HG02943 (cell line): Measurements from ENCODE around the gene KY.

Experiments
- ATAC-seq: cut with Tn5 transposase; IDR thresholded peaks from one replicate; pipeline ENCODE4 v1.9.1; 2021; ENCODE audit warnings: mild to moderate bottlenecking, low read depth, moderate library complexity; ENCODE audit not compliant: unreplicated experiment

Gene KY

DNA sequence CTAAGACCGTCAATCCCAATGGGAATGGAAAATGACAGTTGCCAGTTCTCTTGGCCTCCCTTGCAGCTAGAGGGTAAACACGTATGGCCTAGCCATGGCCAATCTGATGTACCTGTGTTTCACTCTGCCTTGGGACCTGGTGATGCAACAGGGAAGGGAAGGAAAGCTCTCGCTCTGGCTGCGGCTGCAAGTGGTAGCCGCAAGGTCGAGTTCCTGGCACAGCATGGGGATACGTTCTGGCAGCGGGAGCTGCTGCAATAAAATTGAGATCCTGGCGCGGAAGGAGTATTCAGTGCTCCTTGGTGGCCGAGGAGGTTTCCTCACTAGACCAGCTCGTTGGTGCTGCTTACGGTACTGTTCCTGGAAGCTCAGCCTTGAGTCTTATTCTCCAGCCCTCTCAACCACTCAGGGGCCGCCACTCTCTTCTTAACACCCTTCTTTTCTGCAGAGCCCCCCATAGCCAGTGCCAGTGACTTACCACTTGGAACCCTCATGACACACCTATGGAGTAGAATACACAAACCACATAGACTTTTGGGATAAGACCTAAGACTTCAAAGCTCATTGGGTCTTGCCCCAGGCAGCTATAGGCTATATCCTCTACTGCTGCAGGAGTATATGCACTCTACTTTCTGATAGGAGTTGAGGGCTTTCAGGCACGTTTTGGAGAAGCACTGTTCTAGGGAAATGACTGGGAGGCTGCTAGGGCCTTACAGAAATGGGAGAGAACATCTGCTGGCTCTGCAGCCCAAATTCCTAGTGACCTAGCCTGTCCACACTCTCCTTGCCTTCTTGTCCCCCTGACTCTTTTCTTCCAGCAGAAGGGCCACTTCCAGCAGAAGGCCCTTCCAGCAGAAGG, 2.7 kb downstream of the KY start:
- no peak for ATAC-seq

DNA sequence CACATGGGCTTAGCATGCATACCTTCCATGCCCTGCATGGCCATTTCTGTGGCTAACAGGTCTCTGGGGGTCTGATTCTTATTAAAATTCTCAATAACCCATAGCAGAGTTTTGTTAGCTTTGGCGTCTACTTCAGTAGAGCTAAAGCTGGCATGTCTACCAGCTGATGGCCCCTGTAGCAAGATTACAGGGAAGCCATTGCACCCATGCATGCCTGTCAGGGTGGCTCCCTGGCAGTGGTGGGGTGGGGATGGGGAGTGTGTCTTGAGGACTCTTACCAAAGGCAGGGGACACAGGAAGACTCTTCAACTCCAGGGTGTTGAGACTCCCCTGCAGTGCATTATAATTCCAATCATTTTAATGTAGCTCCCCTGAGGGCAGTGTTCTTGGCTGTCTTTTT, 4.7 kb downstream of the KY start:
- no peak for ATAC-seq

DNA sequence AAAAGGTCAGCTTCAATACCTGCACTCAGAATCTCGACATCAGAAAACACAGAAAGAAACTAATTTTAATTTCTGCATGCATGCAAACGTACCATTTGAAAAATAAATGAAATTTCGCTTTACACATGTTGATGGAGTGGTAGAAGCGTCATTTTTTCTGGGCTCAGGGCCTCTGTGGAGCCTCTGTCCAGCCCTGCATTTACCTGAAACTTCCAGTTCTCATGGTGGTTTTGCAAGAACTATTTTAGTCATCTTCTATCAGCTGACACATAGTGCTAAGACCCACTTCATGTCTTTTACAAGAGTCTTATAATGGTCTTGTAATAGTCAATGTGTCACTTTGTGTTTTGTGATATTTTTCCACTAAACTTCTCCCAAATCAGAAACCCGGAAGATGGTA, 5.3 kb downstream of the KY start:
- no peak for ATAC-seq

DNA sequence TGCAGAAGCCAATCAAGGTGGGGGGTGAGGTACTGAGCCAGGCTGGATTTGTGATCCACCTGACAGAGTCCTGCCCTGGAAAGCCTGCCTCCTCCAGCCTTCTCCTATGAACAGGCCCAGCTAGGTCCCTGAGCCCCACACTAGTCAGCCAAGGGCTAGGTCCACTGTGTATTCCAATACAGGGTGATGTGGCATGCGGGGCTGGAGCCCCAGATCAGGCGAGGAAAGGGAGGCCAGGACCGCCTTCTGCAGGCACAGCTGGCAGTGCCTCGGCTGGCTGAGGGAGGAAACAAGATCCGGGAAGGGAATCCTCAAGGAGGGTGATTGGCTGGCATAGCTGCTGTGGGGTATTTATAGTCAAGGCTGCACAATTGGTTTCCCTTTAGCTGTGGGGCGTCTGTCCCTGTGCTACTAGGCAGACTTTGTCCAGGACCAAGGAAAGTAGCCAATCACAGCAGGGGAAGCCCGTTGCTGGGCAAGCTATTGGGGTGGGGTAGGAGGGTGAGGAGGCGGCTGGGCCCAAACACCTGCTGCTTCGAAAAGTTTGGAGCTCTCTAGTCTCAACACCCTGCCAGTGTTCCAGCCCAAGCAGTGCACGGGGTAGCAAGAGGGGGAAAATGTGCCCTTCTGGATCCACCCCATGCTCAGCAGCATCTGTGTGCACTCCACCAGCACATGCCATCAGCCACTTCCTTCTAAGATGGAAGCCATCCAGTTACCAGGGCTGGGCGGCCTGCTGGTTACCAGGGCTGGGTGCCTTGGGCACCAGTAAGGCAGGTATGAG, 5.9 kb downstream of the KY start:
- ATAC-seq, result no peak

DNA sequence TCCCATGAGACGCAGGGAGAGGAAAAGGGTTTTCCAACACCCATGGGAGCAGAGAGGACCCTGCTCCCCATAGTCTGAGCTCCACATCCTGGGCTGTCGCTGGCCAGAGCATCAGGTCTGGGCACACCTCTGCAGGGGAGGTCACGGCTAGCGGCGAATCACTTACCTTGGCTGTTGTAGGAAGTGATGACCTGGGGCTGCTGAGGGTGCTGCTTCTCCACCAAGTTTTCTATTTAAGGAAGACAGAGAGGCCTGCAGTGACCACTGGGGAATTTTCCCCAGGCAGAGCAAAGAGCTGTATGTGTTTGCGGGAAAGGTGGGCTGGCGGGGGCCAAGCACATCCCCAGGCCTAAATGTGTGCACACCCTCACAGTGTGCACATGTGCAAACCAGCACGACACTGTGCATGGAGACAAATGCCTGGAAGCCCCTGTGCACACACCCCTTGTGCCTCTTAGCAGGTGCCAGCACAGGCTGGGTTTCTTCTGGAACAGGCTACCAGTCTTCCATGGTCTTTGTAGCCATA, 7.6 kb downstream of the KY start:
- no peak for ATAC-seq

DNA sequence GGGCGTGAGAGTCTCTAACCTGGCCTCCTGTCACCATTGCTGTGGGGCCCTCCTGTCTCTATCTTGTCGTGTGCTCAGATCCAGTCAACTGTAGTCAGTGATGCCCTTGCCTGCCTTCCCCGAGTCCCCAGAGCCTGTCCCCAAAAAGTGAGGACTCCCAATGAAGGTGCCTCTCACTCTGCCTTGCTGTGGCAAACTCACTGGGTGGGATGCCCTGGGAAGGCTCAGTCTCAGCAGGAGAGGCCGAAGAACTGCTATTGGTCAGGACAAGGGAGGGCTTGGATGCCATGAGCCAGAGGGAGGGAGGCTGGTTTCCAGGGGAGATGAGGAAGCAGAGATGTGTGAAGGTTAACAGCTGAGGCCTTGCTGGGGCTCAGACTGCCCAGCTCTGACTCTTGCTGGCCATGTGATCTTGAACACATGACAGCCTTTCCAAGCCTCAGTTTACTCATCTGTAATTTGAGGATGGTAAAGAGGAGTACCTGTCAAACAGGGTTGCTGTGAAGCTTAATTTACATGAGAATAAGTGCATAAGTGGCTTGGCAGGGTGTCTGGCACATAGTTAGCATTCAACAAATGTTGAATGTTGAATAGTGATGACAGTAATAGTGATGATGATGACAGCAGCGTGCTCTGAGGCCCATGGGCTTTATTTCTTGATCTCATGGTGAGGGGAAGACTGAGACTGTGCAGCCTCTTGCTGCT, 8.2 kb downstream of the KY start:
- no peak for ATAC-seq

DNA sequence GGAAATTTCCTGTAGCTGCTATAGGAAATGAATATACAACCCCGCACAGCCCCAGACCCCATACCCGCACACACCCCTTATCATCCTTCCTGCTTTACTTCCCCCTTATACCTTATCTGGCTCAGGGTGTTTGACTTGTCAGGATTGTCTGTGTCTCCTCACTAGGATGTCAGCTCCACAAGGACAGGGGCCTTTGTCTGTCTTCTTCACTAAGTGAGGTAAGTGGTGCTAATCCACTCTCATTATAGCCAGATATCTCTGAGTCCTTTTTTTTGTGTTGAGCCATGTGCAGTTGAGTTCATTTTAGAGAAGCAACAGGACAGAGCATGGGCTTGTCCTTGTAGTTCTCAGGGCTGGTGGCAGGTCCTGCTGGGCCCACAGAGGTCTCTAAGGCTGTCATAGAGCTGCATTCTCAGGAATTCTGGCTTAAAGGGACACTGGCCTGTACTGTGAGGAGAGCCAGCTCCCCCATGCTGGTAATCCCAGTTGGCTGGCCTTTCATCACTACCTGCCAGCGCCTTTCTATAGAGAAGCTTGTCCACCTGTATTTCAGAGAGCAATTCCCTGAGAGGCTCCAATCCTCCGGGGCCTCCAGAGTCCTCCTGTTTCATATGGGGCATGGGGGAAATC, 9.0 kb downstream of the KY start:
- no peak for ATAC-seq

DNA sequence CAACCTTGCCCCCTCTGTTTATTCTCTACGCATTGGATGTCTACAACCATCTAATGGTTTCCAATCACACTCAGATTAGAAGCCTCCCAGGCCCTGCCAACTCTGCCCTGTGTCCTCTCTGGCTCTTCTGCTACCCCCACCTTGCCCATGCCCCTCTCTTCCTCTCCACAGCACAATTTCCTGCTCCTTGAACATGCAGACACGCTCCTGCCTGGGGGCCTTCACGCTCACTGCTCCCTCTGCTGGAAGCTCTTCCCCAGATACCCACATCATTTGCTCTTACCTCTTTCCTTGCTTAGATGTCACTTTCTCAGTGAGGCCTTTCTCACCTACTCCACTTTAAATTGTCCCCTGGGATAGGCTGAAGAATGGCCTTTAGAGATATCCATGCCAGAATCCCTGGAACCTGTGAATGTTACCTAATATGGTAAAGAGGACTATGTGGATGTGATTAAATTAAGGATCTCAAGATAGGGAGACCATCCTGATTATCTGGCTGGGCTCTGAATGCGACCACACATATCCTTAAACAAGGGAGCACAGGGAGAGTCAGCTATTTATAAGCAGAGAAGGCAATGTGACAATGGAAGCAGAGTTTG, 9.9 kb downstream of the KY start:
- no peak for ATAC-seq

DNA sequence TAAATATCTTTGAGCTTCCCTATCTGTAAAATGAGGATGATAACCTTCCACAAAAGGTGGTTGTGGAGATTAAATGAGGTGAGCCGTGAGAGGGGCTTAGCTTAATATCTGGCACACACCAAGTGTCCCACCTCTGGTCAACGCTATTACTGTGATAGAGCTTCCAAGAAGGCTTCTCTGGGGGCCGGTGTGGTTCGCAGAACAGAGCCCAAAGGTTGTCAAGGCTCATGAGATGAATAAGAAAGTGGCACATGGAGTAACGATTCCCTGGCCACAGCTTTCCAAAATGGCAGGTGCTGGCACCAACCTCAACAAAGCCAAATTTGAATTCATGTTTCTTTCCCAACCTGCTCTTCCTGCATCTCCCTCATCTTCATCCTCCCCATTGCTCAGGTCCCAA, 10.4 kb downstream of the KY start:
- no peak for ATAC-seq

DNA sequence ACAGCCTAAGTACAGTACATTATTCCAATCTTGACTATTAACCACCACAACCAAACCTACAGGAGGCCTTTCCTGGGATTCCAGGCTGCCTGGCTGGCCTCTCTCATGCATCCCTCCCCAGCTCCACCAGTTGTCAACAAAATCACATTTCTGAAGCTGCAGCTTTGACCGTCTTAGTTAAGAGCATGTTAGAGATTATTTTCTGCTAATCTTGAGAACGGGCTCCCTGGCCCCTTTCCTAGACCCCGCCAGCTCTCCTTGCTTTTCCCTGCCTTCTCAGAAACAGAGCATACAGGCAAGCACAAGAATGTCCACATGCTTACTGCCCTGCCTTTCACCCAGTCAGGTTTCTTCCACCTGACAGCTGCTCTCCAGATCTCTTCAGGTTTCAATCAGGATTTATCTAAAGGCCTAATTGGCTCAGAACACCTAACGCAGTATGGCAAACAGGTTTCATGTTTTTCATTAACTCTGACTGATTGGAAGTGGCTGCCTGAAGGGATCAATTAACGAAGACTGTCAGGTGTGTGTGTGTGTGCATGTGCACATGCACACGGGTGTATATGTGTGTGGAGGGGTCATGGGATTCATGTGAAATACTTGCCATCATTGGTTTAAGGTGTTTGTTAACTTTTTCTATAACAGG, 12.3 kb downstream of the KY start:
- no peak for ATAC-seq

DNA sequence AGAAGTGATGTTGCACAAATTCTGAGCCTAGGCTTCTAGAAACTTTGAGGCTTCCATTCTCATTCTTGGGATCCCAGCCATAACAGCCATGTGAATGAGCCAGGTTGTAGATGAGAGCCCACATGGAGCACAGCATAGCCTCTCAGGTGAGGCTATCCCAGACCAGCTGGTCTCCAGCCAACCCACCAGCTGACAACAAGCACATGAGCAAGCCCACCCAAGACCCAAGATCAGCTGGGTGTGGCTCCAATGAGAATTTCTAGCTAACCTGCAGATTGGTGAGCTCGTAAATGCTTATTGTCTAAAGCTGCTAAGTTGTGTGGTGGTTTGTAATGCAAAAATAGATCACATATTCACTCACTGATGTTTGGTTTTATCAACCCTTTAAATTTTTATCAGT, 14.4 kb downstream of the KY start:
- no peak for ATAC-seq

DNA sequence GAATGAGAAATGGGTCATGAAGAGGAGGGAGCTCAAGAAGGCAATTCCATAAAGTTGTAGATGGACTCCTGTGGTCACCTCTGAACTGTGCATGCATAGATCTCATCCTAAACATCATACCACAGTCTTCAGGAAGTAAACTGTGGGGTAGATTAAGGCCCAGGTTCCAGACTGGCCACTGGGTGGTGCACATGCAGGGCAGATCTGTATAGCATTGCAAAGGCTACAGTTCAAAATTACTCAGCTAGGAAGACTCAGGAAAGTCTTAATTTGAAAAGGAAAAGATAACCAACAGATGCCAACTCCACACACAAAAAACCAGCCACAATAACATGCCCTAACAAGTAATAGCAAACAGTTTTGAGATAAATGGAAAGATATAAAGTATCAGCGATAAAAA, 20.3 kb downstream of the KY start:
- ATAC-seq, result no peak

DNA sequence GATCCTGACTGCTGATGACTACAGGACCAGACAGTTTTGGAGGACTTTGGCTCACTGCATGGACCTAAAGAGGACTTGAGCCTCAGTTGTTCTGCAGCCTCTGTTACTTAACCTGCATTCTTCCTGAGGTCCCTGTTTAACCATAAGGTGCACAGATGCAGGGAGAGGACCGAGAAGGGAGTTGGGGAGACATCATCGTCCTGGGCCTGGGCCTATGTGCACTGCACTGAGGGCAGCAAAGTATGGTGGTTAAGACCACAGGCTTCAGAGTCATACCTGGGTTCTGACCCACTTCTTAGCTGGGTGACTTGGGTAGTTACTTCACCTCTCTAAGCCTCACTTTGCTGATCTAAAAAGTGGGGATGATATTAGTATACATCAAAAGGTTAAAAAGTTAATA, 21.9 kb downstream of the KY start:
- ATAC-seq, result no peak

DNA sequence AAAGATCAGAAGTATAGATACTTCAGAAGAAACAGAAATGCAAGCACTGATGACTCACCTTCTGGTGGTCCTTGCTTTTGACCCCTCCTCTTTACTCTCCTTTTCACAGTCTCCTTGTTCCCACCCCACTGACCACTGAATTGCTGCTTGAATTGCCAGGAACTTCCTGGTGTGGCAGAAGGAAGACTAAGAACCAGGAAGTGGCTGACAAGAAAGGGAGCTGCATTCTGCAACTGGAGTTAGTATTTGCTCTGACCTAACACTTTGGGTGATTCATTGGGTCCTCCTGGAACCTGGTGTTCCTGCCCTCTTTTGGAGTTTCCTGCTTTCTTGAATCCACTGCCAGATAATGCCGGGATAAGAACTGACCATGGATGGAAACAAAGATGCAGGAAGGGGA, 23.0 kb downstream of the KY start:
- no peak for ATAC-seq

DNA sequence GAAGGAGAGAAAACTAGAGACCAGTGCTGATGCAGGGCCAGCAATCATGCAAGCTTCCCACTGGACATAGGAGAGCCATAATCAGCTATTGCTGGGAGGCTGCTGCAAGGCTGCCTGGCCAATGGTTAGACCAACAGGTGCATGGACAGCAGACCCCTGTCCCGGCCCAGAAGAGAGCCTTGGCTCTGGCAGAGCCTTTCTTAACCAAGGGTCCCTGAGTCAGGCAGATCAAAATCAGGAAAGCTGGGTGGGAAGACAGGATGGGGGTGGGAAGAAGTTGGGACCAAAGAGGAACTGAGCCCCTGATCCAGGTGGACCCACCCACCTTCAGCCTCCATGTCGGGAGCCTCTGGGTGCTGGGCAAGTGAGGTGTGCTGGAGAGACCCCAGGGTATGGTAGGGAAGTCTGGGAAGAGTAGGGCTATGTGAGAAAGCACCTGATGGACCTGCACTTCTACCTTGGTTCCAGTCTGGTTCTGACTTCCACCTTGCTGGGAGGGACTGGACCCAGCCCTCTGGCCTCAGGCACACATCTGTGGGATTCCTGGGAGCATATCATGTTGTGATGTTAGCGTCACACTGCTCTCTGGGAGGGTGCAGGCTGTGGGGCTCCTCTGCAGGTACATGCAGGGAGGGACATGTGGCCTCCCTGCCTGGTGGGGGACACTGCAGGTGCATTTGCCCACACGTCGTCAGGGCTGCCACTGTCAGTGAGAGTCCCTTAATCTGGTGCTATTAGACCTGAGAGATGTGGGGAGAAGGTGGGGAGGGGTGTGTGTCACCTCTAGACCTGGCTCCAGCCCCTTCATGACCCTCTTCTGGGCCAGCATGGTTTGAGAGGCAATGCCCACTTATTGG, 24.7 kb downstream of the KY start:
- no peak for ATAC-seq

DNA sequence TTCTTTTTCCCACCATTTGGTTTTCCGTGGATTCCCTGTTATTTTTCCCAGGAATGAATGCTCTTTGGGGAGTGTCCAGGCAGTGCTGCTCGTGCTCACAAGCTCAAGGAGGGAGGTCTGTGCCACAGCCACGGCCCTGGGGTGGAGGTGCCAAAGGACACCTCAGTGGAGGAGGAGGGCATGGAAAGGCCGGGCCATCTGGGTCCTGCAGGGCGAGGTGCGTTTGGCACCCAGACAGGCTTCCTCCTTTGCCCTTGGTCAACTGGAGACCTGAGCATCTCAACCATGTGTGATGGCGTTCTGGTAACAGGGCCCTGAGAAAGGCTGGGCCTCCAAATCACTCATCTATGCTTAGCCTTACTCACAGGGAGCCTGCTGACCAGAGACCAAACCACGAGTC, 25.4 kb downstream of the KY start:
- no peak for ATAC-seq

DNA sequence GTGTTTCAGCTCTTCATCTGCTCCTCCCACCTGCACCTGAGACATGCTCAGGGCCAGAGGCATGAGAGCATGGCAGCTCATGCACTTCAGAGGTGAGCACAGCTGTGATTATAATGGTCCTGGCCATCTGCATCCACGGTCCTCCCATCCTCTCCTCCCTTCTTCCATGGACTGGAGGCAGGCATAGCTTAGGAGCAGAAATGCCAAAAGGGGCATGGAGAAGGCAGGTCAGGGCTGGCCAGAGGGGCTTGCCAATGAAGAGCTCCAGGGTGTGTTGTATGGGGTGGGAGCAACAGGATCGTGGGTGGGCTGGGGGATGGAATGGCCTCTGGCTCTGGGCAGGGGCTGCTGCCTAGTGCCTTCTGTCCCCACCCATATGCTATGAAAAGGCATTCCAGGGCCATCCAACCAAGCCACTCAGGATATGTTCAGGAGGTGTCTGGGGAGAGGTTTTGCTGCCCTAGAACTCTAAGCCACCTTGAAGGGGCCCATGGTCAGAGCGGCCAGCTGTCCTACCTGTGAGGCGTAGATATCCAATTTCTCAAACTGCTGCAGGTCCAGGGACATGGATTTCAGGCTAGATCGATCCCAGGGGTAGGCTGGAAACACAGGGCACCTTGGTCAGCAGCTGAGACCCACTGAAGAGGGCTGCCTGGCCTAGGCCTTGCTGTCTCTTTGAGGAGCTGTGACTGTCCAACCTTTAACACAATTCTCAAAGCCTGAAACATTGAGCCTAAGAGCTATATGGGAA, 26.1 kb downstream of the KY start:
- ATAC-seq, result no peak

DNA sequence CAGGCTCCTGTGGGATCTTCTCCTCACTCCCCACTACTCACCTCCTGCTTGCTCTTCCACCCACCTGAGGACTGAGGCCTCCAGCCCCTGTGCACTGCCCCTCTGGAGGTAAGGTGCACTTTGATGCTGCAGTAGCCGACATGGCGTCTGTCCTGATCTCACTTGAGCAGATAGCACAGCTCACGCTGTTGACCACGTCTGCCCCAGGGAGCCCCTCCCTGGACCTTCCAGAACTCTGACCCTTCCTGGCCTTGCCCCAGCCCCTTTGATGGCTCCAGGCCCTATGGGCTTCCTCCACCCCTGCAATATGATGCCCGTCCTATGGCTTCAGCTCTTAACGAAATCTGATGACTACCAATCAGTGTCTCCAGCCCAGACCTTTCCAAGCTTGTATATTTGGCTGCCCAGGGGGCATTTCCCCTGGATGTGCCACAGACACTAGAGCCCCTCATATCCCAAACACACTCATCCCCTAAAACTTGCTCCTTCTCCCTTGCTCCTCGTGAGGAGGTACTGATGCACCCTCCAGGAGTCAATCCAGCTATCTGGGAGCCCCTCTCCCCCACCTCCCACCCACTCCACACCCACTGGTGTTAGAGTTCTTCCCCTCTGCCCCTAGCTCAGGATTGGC, 27.1 kb downstream of the KY start:
- ATAC-seq, result no peak
